Measurements from ENCODE around the gene RIPOR3.
A peak's percentile ranks its signal among the peaks of the same experiment; 100 is the strongest.

The RIPOR3 gene

DNA sequence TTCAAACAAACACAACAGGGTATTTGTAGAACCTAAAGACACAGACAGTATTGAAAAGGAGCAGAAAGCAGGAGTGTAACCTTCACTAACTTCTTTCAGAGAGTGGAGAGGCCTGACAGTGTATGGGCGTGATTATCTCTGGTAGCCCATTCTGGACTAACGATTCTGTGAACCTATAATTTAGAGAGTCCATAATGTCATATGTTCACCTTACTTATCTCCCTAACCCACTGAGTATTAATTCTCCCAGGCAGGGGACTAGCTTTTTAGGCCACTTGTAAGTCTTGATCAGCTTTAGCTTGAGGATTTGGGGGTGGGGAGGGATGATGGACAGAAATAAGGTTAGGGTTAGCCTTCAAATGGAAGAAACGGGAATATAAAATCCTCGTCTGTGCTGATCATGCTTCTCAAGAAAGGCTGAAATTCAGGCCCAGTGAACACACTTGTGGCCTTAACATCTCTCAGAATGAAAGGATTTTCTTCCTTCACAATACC lies 37.2 kb upstream of the RIPOR3 start:
- no peak for ATAC-seq (replicated peaks)
- no peaks in the 10 kb centered on the region for H3K36me3 Mint-ChIP-seq
- H3K4me3 Mint-ChIP-seq = no peak overlapping the region
- no peaks in the 10 kb centered on the region for H3K9me3 Mint-ChIP-seq
- no peak overlapping the region for H3K27ac Mint-ChIP-seq
- no peaks in the 10 kb centered on the region for H3K27me3 Mint-ChIP-seq
- H3K4me1 Mint-ChIP-seq = peaks cover 7 to 17% of the 10 kb centered on the region in 2 donors
- no peak for DNase-seq

DNA sequence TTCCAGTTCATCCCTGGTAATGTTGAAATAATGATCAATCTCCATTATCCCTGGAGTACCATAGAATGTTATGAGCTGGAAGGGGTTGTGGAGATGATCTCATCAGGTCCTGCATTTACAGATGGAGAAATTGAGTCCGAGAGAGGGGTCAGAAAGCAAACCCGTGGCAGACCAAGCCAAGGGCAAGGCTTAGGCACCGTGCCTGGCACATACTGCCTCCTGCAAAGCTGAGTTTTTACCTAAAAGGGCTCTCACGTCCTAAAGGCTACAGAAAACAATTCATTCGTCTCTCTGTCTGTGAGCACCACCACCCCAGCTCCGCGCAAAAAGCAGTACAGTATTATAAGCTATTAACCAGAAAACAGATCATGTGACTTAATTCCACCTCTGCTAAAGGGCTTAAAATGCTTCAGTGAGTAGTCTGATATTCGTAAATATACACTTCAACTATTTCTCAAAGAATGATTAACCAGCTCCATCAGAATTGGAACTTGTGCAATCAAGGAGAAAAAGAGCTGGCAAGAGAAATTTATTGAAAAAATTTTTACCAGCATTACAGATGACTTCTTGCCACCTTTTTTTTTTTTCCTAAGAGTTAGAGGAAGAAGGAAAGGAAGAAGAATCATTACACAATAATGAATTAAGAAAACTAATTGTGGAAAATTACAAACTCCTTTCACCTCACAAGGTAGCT lies 36.6 kb upstream of the RIPOR3 start:
- no peaks in the 10 kb centered on the region for H3K27me3 Mint-ChIP-seq
- no peaks in the 10 kb centered on the region for H3K36me3 Mint-ChIP-seq
- no peaks in the 10 kb centered on the region for H3K9me3 Mint-ChIP-seq
- no peak overlapping the region for H3K27ac Mint-ChIP-seq
- peaks cover 7 to 17% of the 10 kb centered on the region in 2 donors for H3K4me1 Mint-ChIP-seq
- no peak for ATAC-seq (replicated peaks)
- no peak overlapping the region for H3K4me3 Mint-ChIP-seq
- DNase-seq = no peak

DNA sequence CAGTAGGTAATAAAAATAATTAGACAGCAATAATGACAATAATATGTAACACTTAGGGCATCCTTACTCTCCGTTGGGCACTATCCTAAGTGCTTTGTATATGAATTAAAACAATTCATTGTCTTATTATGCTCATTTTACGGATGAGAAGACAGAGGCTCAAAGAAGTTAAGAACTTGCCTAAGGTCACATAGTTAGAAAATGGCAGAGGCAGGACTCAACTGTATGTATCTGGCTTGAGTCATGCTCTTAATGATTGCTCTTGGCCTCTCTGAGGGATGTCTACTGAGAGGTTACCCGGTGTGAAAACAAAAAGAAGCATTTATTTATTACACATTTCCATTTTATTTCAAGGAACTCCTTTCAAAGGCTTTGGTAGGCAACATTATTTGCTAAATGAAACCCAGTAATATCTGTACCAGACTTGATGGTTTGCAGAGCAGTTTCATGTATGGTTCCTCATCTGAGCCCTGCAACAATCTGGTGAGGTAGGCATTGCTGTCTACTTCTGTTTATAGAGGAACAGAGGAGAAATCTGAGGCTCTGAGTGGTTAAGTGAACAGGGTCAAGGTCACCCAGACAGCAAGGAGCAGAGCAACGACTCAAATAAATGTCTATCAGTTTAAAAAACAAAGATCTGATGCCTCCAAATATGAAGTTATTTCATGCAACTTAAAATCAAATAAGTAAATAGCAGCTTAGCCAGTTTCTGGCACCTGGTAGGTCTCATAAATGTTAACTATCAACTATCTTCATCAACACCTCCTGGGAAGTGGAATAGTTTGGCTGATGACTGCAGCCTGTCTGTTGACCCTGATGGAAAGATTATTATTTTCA lies 35.8 kb upstream of the RIPOR3 start:
- Mint-ChIP-seq H3K9me3 (no peaks in the 10 kb centered on the region), H3K27ac (no peak overlapping the region), H3K27me3 (no peaks in the 10 kb centered on the region), H3K36me3 (no peaks in the 10 kb centered on the region), H3K4me3 (no peak overlapping the region), H3K4me1 (peaks cover 4 to 9% of the 10 kb centered on the region in 2 donors)
- ATAC-seq (replicated peaks) = no peak
- DNase-seq = no peak

DNA sequence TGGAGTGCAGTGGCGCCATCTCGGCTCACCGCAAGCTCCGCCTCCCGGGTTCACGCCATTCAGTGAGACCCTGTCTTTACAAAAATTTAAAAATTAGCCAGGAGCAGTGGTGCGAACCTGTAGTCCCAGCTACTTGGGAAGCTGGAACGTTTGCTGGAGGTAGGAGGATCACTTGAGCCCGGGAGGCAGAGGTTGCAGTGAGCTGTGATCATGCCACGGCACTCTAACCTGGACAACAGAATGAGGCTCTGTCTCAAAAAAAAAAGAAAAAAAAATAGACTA lies 34.3 kb upstream of the RIPOR3 start:
- Mint-ChIP-seq H3K36me3 (no peaks in the 10 kb centered on the region), H3K4me1 (peaks cover 4 to 7% of the 10 kb centered on the region in 2 donors), H3K4me3 (no peak overlapping the region), H3K27ac (no peak overlapping the region), H3K27me3 (no peaks in the 10 kb centered on the region), H3K9me3 (no peaks in the 10 kb centered on the region)
- DNase-seq = no peak
- no peak for ATAC-seq (replicated peaks)

DNA sequence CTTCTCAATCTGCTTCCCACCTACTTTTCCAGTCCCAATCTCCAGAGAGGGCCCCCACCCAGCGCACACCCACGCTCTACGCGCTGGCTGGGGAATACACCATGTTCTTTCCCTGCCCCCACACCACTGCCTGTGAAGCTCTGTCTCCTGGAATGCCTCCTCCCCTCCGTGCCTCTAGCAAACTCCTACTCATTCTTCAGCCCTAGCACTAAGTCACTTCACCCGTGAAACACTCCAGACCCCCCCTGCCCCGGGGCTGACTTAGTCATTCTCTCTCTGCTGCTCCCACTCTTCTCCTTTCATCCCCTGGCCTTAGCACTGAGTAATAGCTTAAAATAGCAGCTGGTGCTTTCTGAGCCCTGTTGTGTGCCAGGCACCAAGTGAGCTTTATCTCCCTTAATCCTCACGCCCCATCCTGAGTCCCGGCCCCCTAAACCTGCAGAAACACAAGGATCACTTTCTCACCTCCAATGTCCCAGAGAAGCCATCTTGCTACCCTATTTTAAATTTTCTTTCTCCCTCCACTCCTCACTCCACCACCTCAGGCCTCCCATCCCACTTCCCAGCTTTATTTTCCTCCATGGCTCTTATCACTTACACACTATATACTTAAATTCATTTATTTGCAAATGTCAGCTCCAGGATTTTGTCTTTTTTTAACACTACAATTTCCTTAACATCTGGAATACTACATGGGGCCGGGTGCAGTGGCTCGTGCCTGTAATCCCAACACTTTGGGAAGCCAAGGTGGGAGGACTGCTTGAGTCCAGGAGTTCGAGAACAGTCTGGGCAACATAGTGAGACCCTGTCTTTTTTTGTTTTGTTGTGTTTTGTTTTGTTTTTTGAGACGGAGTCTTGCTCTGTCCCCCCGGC lies 33.7 kb upstream of the RIPOR3 start:
- H3K4me1 Mint-ChIP-seq = peaks cover 1 to 2% of the 10 kb centered on the region in 2 donors
- no peaks in the 10 kb centered on the region for H3K9me3 Mint-ChIP-seq
- DNase-seq (no peak), ATAC-seq (replicated peaks) (peak; percentile 29 to 68)
- H3K4me3 Mint-ChIP-seq = no peak overlapping the region
- H3K27ac Mint-ChIP-seq = no peak overlapping the region
- H3K36me3 Mint-ChIP-seq = no peaks in the 10 kb centered on the region
- no peaks in the 10 kb centered on the region for H3K27me3 Mint-ChIP-seq

DNA sequence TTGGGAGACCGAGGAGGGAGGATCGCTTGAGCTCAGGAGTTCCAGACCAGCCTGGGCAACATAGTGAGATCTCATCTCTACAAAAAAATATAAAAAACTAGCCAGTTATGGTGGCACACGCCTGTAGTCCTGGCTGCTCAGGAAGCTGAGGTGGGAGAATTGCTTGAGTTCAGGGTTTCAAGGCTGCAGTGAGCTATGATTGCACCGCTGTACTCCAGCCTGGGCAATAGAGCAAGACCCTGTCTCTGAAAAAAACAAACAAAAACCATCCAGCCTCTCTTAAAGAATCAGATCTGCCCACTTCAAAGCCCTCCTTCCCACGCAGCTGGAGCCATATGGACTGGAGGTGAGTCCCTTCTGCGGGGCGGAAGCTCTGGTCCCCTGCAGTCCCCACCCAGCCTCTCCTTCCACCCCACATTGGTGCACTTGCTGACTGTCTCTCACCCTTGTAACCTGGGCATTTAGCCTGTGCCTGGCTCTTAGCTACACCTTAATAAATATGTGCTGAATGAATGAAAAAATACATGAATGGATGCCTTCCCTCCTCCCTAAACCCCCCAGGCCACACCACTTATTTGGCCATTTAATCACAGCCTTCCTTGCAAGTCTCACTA lies 32.9 kb upstream of the RIPOR3 start:
- H3K27ac Mint-ChIP-seq = no peak overlapping the region
- no peaks in the 10 kb centered on the region for H3K36me3 Mint-ChIP-seq
- H3K9me3 Mint-ChIP-seq = no peaks in the 10 kb centered on the region
- peaks cover 0 to 4% of the 10 kb centered on the region in 2 donors for H3K27me3 Mint-ChIP-seq
- DNase-seq (no peak), ATAC-seq (replicated peaks) (no peak)
- H3K4me3 Mint-ChIP-seq = no peak overlapping the region
- H3K4me1 Mint-ChIP-seq = no peaks in the 10 kb centered on the region

DNA sequence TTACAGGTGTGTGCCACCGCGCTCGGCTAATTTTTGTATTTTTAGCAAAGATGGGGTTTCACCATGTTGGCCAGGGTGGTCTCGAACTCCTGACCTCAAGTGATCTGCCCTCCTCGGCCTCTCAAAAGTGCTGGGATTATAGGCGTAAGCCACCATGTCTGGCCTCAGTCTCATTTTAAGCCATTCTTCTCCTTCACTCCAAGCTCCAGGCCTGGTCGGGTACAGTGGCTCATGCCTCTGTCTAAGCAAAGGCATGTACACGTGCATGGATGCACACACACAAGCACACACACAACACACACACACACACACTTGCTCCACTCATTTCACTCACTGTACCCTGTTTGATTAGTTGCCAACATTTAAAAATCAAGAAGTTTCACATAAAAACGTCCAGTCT lies 32.3 kb upstream of the RIPOR3 start:
- ATAC-seq (replicated peaks) (no peak), DNase-seq (no peak)
- H3K27me3 Mint-ChIP-seq = peaks cover 0 to 4% of the 10 kb centered on the region in 2 donors
- H3K9me3 Mint-ChIP-seq = no peaks in the 10 kb centered on the region
- H3K36me3 Mint-ChIP-seq = no peaks in the 10 kb centered on the region
- no peaks in the 10 kb centered on the region for H3K4me1 Mint-ChIP-seq
- H3K4me3 Mint-ChIP-seq = no peak overlapping the region
- no peak overlapping the region for H3K27ac Mint-ChIP-seq

DNA sequence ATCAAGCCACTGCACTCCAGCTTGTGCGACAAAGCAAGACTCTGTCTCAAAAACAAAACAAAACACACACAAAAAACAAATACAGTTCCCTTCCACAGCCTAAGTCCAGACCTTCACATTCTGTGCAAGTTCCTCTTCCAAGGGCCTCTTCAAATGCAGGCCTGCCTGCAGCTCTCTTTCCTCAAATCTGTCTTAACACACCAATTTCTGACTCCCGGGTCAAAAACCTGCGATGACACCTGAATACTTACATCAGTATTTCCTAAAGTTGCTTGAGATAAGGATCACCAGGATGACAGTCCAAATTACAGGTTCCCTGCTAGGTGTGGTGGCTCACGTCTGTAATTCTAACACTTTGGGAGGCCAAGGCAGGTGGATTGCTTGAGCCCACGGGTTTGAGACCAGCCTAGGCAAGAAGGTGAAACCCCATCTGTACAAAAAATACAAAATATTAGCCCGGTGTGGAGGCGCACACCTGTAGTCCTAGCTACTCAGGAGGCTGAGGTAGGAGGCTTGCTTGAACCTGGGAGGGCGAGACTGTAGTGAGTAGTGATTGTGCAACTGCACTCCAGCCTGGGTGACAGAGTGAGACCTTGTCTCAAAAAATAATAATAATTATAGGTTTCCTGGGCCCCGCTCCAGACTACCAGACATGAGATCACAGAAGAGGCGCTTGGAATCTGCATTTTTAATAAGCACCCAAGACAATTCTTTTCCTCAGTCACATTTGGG lies 31.2 kb upstream of the RIPOR3 start:
- Mint-ChIP-seq H3K27me3 (peaks cover 8 to 11% of the 10 kb centered on the region in 2 donors), H3K27ac (no peak overlapping the region), H3K9me3 (no peaks in the 10 kb centered on the region), H3K4me1 (no peaks in the 10 kb centered on the region), H3K4me3 (no peak overlapping the region), H3K36me3 (no peaks in the 10 kb centered on the region)
- ATAC-seq (replicated peaks) (no peak), DNase-seq (no peak)

DNA sequence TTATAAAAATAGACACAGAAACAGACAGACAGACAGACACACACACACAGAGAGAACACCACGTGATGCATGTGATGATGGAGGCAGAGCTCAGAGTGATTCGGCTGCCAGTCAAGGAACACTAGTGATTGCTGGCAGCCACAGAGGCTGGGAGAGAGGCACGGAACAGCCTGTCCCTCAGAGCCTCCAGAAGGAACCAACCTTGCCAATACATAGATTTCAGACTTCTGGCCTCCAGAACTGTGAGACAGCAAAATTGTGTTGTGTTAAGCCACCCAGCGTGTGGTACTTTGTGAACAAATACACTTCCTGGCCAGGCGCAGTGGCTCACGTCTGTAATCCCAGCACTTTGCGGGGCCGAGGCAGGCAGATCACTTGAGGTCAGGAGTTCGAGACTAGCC lies 30.5 kb upstream of the RIPOR3 start:
- Mint-ChIP-seq H3K9me3 (no peaks in the 10 kb centered on the region), H3K27me3 (peaks cover 11 to 15% of the 10 kb centered on the region in 2 donors), H3K4me1 (no peaks in the 10 kb centered on the region), H3K4me3 (no peak overlapping the region), H3K36me3 (no peaks in the 10 kb centered on the region), H3K27ac (no peak overlapping the region)
- ATAC-seq (replicated peaks) = no peak
- no peak for DNase-seq

DNA sequence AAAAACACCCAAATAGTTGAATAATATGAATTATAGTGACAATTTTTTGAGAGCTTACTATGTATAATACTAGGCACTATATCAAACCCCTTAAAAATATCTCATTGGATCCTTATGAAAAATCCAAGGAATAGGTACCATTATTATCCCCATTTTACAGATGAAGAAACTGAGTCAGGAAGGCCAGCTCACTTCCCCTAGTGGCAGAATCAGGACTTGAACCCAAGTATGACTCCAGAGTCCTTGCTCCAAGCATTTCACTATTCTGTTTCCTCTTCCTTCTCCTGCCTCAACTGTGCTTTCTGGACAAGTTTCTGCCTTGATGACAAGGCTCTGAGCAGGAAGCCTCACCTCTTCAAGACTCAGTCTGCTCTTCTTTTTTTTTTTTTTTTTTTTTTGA lies 29.2 kb upstream of the RIPOR3 start:
- no peaks in the 10 kb centered on the region for H3K36me3 Mint-ChIP-seq
- no peak overlapping the region for H3K27ac Mint-ChIP-seq
- no peak overlapping the region for H3K4me3 Mint-ChIP-seq
- DNase-seq (no peak), ATAC-seq (replicated peaks) (no peak)
- no peaks in the 10 kb centered on the region for H3K4me1 Mint-ChIP-seq
- peaks cover 11 to 15% of the 10 kb centered on the region in 2 donors for H3K27me3 Mint-ChIP-seq
- no peaks in the 10 kb centered on the region for H3K9me3 Mint-ChIP-seq

DNA sequence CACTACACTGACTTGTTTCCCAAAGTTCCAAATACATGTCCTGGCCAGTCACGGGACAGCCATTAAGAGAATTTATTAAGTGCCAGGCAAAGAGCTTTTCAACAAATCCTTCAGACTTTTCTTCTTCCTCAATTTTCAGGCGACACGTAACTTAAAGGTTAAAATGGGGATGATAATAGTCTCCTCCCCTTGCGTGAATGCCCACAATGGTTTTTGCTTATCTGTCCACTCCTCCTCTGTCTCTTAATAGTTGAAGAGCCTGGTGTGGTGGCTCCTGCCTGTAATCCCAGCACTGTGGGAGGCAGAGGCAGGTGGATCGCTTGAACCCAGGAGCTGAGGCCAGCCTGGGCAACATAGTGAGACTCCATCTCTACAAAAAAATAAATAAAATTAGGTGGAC lies 28.7 kb upstream of the RIPOR3 start:
- Mint-ChIP-seq H3K4me3 (no peak overlapping the region), H3K36me3 (no peaks in the 10 kb centered on the region), H3K27ac (no peak overlapping the region), H3K4me1 (no peaks in the 10 kb centered on the region), H3K27me3 (peaks cover 11 to 15% of the 10 kb centered on the region in 2 donors), H3K9me3 (no peaks in the 10 kb centered on the region)
- no peak for DNase-seq
- no peak for ATAC-seq (replicated peaks)

DNA sequence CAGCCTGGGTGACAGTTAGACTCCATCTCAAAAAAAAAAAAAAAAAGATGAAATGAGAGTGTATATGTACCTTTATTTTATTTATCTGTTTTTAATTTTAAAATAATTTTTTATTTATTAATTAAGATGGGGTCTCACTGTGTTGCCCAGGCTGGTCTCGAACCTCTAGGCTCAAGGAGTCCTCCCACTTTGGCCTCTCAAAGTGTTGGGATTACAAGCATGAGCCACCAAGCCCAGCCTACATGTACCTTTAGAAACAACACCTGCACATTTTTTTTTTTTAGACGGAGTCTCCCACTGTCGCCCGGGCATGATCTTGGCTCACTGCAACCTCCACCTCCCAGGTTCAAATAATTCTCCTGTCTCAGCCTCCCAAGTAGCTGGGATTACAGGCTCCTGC lies 28.0 kb upstream of the RIPOR3 start:
- DNase-seq (no peak), ATAC-seq (replicated peaks) (no peak)
- Mint-ChIP-seq H3K36me3 (no peaks in the 10 kb centered on the region), H3K4me3 (no peak overlapping the region), H3K27me3 (peaks cover 11 to 18% of the 10 kb centered on the region in 2 donors), H3K27ac (no peak overlapping the region), H3K4me1 (no peaks in the 10 kb centered on the region), H3K9me3 (no peaks in the 10 kb centered on the region)

DNA sequence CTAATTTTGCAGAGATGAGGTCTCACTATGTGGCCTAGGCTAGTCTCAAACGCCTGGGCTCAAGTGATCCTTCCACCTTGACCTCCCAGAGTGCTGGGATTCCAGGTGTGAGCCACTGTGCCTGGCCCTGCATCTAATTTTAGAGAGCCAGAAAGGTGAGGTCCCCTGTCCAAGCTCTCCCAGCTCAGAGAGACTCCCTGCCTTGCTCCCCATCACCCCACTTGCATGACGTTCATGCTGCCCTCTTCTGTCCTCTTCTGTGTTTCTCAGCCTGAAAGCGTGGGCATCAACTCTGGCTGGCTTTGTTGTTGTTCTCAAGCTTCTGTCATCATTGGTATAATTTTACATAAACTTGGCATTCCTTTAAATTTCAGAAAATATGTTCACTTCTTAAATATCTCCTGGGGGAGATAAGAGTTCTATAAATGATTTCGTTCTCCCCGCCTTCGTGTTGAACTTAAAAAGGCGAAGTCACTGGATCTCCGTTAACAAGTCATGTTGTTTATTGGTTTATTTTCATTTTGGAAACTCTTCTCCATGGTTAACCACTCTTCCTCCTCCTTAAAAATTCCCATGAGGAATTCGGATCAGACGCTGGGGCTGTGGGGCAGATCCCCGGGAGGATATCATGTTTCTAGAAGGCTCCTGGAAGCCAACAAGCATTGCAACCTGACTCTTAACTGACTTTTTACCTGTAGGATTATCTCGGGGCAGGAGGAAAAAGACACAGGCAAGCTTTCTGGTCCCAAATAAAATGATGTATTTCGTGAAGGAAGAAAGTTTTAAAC lies 26.8 kb upstream of the RIPOR3 start:
- Mint-ChIP-seq H3K4me1 (no peaks in the 10 kb centered on the region), H3K36me3 (no peaks in the 10 kb centered on the region), H3K27ac (no peak overlapping the region), H3K27me3 (peaks cover 18 to 29% of the 10 kb centered on the region in 2 donors), H3K4me3 (no peak overlapping the region), H3K9me3 (no peaks in the 10 kb centered on the region)
- DNase-seq = no peak
- no peak for ATAC-seq (replicated peaks)
